Uterus (tissue), 4 donors: ENCODE measurements around the gene PREX1. TPM values are rescaled to one million over a fixed set of nuclear protein-coding genes. Genes with fewer than 3 reads are reported as not detected.

ENCODE experiments used
- DNase-seq, 2 donors: peaks; one replicate each; pipeline ENCODE4 v3.0.0-alpha.2; 2019 to 2020
- H3K27ac ChIP-seq, 2 donors: fragments of 200-600 bp; sonication (generic); 1 replicate in 1 of 2; 2 replicates in 1 of 2; pipeline ENCODE4 v1.5.1; 2016 to 2018
- H3K27me3 ChIP-seq, 2 donors: fragments of 200-600 bp; sonication (generic); one replicate each; pipeline ENCODE4 v1.5.1; 2018 to 2019; ENCODE audit warnings: control low read depth in 1 of 2
- H3K36me3 ChIP-seq, 2 donors: fragments of 200-600 bp; sonication (generic); one replicate each; pipeline ENCODE4 v1.5.1; 2019; ENCODE audit warnings: control low read depth in 1 of 2
- H3K4me1 ChIP-seq, 2 donors: fragments of 200-600 bp; sonication (generic); one replicate each; pipeline ENCODE4 v1.5.1; 2018 to 2019; ENCODE audit warnings: control low read depth in 1 of 2
- H3K4me3 ChIP-seq, 2 donors: fragments of 200-600 bp; sonication (generic); 1 replicate in 1 of 2; 2 replicates in 1 of 2; pipeline ENCODE4 v1.5.1; 2018 to 2019; ENCODE audit warnings: mild to moderate bottlenecking in 1 of 2
- H3K9me3 ChIP-seq, 2 donors: fragments of 200-600 bp; sonication (generic); one replicate each; pipeline ENCODE4 v1.5.1; 2019; ENCODE audit warnings: control low read depth in 1 of 2
- POLR2A ChIP-seq, 2 donors: fragments of 450-650 bp; IDR thresholded peaks; one replicate each; pipeline ENCODE4 v1.6.1; 2016; ENCODE audit warnings: antibody characterized with exemption in 2 of 2, mild to moderate bottlenecking in 1 of 2, moderate library complexity in 1 of 2
- intact Hi-C: fragments of 100-400 bp; cut with DNase I; formaldehyde crosslinking; loops from one replicate; pipeline ENCODE4 v1.15.1; 2023; ENCODE audit warnings: low total_unique reads
- total RNA-seq, 4 donors: library from RNA; depleted of rRNA in 3 of 4; stranded (reverse); fragments of >200 nt in 3 of 4; gene quantifications; one replicate each; pipeline versions ENCODE4 v1.1.0 to v1.2.4, GENCODE V29; 2014 to 2023
- TF ChIP-seq, protein P1 (sequence below), 4 experiments: fragments of 200-600 bp in 2 of 4; fragments of 450-650 bp in 2 of 4; sonication (generic) in 2 of 4; IDR thresholded peaks; one replicate each; pipeline ENCODE4 v1.5.1; 2016 to 2019; ENCODE audit warnings: antibody characterized with exemption in 4 of 4, mild to moderate bottlenecking in 2 of 4, moderate library complexity in 1 of 4
- donor health status: DM: yes; HTN: yes; CAD: no.

The PREX1 gene
- total RNA-seq, 4 donors from 2014 or later, result 3.6 to 19.7 (median 11.3) TPM

DNA sequence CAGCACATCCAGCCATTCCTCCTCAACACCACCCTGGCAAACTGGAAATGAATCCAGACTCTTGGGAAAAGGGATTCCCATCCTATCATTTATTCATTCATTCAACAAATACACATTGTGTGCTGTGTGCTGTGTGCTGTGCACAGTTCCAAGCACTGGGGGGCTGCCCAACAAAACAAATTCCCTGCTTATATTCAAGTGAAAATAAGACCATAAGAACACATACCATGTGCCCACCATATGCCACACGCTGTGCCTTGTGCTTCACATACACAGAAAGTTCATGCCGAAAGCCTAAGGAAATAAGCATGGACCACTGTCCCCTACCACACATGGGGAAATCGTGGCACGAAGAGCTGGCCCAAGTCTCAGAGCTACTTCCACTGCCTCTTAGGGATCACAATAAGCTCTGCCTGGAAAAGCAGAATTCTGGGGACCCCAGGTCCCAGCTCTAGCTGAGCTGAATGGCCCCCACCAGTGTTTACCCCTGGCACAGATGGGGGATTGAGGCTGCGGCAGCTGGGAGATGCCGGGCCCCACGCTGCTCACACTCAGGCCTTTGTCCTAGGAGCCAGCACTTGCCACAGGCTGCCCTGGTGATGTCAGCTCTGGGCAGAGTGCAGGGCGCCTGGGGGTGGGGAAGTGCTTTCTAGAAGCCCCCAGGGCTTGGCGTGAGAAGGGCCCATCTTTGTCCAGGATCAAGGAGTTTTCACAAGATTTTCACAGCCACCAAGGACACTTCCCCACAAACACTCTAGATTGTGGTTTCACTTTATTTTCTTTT, 99.6 kb downstream of the PREX1 start:
- H3K27me3 ChIP-seq, result no peaks in the 10 kb centered on the region
- H3K4me1 ChIP-seq, result no peaks in the 10 kb centered on the region
- intact Hi-C loops, result no loop called here
- H3K9me3 ChIP-seq, result no peaks in the 10 kb centered on the region
- no peak overlapping the region for H3K4me3 ChIP-seq
- no peaks in the 10 kb centered on the region for H3K36me3 ChIP-seq
- H3K27ac ChIP-seq, result no peak overlapping the region
- TF ChIP-seq, protein P1, sequence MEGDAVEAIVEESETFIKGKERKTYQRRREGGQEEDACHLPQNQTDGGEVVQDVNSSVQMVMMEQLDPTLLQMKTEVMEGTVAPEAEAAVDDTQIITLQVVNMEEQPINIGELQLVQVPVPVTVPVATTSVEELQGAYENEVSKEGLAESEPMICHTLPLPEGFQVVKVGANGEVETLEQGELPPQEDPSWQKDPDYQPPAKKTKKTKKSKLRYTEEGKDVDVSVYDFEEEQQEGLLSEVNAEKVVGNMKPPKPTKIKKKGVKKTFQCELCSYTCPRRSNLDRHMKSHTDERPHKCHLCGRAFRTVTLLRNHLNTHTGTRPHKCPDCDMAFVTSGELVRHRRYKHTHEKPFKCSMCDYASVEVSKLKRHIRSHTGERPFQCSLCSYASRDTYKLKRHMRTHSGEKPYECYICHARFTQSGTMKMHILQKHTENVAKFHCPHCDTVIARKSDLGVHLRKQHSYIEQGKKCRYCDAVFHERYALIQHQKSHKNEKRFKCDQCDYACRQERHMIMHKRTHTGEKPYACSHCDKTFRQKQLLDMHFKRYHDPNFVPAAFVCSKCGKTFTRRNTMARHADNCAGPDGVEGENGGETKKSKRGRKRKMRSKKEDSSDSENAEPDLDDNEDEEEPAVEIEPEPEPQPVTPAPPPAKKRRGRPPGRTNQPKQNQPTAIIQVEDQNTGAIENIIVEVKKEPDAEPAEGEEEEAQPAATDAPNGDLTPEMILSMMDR (IDR thresholded peaks at IDR 0.05), result no peak
- no peak for TF ChIP-seq POLR2A (IDR thresholded peaks at IDR 0.05)
- DNase-seq, result no peak

DNA sequence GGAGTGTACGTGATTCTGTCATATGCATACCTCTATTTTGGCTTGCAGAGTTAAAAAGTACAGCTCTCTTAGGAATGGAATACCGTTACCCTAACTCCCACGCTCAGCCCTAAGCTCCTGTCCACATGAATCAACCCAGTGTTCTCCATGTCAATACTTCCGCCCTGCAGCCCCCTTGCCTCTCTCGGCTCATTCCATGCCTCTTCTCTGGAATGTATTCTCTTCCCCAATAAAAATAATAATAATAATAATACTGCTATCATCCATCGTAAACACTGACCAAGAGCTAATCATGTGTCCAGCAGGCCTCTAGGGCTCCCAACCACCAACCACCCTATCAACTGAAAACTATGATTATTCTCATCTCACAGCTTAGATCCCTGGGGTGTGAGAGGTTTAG, 100.6 kb downstream of the PREX1 start:
- Histone ChIP-seq H3K4me3 (no peak overlapping the region), H3K36me3 (no peaks in the 10 kb centered on the region), H3K9me3 (no peaks in the 10 kb centered on the region), H3K4me1 (no peaks in the 10 kb centered on the region), H3K27ac (no peak overlapping the region), H3K27me3 (no peaks in the 10 kb centered on the region)
- TF ChIP-seq, protein P1 (IDR thresholded peaks at IDR 0.05), result no peak
- no peak for TF ChIP-seq POLR2A (IDR thresholded peaks at IDR 0.05)
- DNase-seq, result no peak
- intact Hi-C loops, result no loop called here

DNA sequence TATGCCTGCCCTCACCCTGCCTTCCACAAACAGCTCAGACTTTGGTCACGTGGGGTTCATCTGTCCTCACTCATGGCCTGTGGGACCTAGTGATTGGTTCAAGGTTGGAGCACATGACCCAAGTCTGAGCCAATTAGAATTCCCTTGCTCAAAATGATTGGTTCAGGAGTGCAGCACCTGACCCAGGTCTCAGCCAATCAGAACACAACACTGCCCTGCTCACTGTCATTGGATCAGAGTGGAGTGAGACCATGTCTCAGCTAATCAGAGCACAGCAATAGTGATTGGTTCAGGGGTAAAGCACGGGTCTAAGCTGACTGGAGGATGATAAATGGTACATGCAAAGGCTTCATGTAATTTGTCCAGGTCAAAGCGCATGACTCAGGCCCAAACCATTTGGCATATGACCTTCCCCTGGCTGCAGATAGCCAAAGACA, 102.2 kb downstream of the PREX1 start:
- H3K36me3 ChIP-seq, result no peaks in the 10 kb centered on the region
- H3K27me3 ChIP-seq, result no peaks in the 10 kb centered on the region
- H3K9me3 ChIP-seq, result no peaks in the 10 kb centered on the region
- intact Hi-C loops, result no loop called here
- no peak for DNase-seq
- no peak overlapping the region for H3K4me3 ChIP-seq
- H3K27ac ChIP-seq, result no peak overlapping the region
- H3K4me1 ChIP-seq, result no peaks in the 10 kb centered on the region
- TF ChIP-seq POLR2A (IDR thresholded peaks at IDR 0.05), result no peak
- TF ChIP-seq, protein P1 (IDR thresholded peaks at IDR 0.05), result no peak

DNA sequence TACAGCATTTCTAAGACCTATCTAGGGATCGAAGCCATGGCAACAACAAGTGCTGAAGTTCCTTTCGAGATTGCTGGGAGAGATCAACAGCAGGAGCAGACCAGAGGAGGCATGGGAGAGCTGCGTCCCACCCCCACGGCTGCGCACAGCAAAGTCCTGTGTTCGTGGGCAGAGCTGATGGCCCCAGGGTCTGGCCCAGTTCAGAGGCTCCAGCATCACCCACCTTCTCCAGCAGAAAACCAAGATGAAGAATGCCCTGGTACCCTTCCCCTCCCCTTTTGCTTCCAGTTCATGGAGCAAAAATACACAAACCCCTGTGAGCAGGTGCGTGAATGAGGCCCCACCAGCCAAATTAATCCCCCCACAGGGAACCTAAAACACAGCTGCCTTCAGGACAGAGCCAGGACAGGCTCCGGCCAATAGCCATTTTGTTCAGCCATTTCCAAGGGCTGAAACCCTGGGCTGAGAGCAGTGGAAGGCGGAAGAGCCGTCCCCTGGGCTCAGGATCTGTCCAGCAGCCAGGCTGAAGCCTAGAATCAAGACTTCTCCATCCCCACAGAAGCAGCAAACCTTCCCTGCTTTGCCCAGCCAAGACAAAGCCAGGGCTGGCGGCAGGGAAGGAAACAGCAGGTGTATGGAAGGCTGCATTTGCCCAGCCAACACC, 102.8 kb downstream of the PREX1 start:
- intact Hi-C loops, result no loop called here
- no peak overlapping the region for H3K27ac ChIP-seq

More for the DNA sequence above, 102.8 kb downstream of the PREX1 start:
- Histone ChIP-seq H3K27me3 (no peaks in the 10 kb centered on the region), H3K36me3 (no peaks in the 10 kb centered on the region), H3K9me3 (no peaks in the 10 kb centered on the region), H3K4me3 (no peak overlapping the region), H3K4me1 (no peaks in the 10 kb centered on the region)
- no peak for TF ChIP-seq POLR2A (IDR thresholded peaks at IDR 0.05)
- TF ChIP-seq, protein P1 (IDR thresholded peaks at IDR 0.05), result no peak
- no peak for DNase-seq
